Smooth muscle cell (in vitro differentiated cells): ENCODE results near the gene ZFHX3. TPM values are rescaled to one million over a fixed set of nuclear protein-coding genes. Genes with fewer than 3 reads are reported as not detected.
A peak's percentile ranks its signal among the peaks of the same experiment; 100 is the strongest.

ENCODE experiments used
- DNase-seq: peaks from one replicate; lab custom pipeline; 2025; ENCODE audit not compliant: unreplicated experiment; lab: John Stamatoyannopoulos, UW
- H2AFZ ChIP-seq: fragments of 200-600 bp; sonication (generic); 2 replicates; pipeline ENCODE4 v1.6.0; 2016; ENCODE audit warnings: antibody characterized with exemption, low read depth, mild to moderate bottlenecking
- H3F3A ChIP-seq: fragments of 200-600 bp; sonication (generic); 2 replicates; pipeline ENCODE4 v1.6.0; 2017; ENCODE audit warnings: antibody characterized with exemption, low read depth
- H3K27ac ChIP-seq: fragments of 200-600 bp; sonication (generic); 2 replicates; pipeline ENCODE4 v1.5.1; 2016; ENCODE audit warnings: low read depth, mild to moderate bottlenecking
- H3K27me3 ChIP-seq: fragments of 200-600 bp; sonication (generic); 2 replicates; pipeline ENCODE4 v1.6.1; 2016; ENCODE audit warnings: low read depth, mild to moderate bottlenecking
- H3K36me3 ChIP-seq: fragments of 200-600 bp; sonication (generic); 2 replicates; pipeline ENCODE4 v1.5.1; 2016; ENCODE audit warnings: low read depth
- H3K4me1 ChIP-seq: fragments of 200-600 bp; sonication (generic); 2 replicates; pipeline ENCODE4 v1.5.1; 2016; ENCODE audit warnings: low read depth
- H3K4me2 ChIP-seq: fragments of 200-600 bp; sonication (generic); 2 replicates; pipeline ENCODE4 v1.6.0; 2016; ENCODE audit warnings: mild to moderate bottlenecking
- H3K4me3 ChIP-seq: fragments of 200-600 bp; sonication (generic); 2 replicates; pipeline ENCODE4 v1.5.1; 2016; ENCODE audit warnings: mild to moderate bottlenecking
- H3K79me2 ChIP-seq: fragments of 200-600 bp; sonication (generic); 2 replicates; pipeline ENCODE4 v1.6.0; 2016; ENCODE audit warnings: low read depth, mild to moderate bottlenecking
- H3K9ac ChIP-seq: fragments of 200-600 bp; sonication (generic); 2 replicates; pipeline ENCODE4 v1.6.0; 2016; ENCODE audit warnings: low read depth
- H3K9me3 ChIP-seq: fragments of 200-600 bp; sonication (generic); replicated peaks from 2 replicates; pipeline ENCODE4 v1.5.1; 2016; ENCODE audit warnings: low read depth
- H4K20me1 ChIP-seq: fragments of 200-600 bp; sonication (generic); 2 replicates; pipeline ENCODE4 v1.6.0; 2016; ENCODE audit warnings: low read depth
- CTCF ChIP-seq: fragments of 200-600 bp; sonication (generic); IDR thresholded peaks from 2 replicates; pipeline ENCODE4 v1.5.1; 2017; ENCODE audit warnings: borderline replicate concordance, mild to moderate bottlenecking, antibody characterized with exemption; ENCODE audit not compliant: insufficient read depth, poor library complexity, severe bottlenecking
- WGBS: methylation state at CpG from one replicate; pipeline ENCODE4 v1.1.7; 2016; ENCODE audit warnings: low lambda C conversion rate; 5-methylcytosine and 5-hydroxymethylcytosine counted together
- polyA plus RNA-seq: library from polyadenylated mRNA; unstranded; fragments of >200 nt; fragmentation: Nextera tagmentation; extraction: Ambion mirVana; gene quantifications from 2 replicates; pipeline ENCODE4 v1.2.1, GENCODE V29; 2016
- total RNA-seq: library from RNA; depleted of rRNA; stranded (reverse); fragments of >200 nt; gene quantifications from 2 replicates; pipeline ENCODE4 v1.2.3, GENCODE V29; 2014

ZFHX3 gene
- total and polyA plus RNA-seq, 2 experiments from 2014 or later, result 3.1 to 9.8 TPM

DNA sequence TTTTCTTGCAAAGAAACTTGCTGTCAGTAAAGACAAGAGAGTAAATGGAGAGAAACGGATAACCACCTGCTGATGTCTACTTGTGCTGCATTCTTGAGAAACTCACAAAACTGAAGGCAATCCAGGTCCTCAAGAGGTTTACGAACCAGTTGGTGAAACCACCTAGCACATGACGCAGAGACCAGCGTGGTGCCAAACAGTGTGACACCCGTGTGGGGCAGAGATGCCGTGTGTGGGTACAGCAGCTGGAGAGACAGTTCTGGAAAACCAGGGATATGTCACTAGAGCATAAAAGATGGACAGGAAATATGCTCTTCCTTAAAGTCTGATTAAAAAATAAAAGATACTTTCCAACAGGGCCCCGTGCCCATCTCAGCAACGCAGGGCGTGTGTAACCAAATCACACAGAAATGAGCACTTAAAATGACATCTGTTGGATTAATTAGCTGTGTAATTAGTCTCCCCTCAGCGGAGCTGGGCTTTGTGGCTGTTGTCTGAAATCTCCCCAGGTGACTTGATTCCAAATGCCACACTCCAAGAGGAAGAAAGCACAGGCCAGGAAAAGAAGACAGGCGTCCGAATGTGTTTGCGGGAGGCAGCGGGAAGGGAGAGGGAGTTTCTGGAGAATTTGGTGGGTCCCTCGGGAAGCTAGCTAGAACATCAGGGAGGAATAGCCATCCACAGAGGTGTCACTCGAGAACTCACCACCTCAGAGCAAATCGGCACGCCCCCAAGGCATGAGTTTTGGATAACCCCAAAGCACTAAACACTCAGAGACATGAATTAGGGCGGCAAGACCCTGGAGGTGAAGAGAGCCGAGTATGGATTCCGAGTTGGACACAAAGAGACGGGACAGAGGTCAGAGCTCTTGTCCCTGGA is 109.8 kb downstream of the ZFHX3 start:
- H3K4me3 ChIP-seq, result no peak overlapping the region
- no peaks in the 10 kb centered on the region for H3K36me3 ChIP-seq
- peaks cover 18% of the 10 kb centered on the region for H3K4me1 ChIP-seq
- no peak for DNase-seq
- WGBS, result 91% methylated on average over 22 of the region's 22 CpGs
- TF ChIP-seq CTCF, result no peak
- H3K9me3 ChIP-seq, result no peaks in the 10 kb centered on the region
- H3K27me3 ChIP-seq, result no peaks in the 10 kb centered on the region
- H3F3A ChIP-seq, result peaks cover 13% of the 10 kb centered on the region
- H2AFZ ChIP-seq, result no peak overlapping the region
- peak overlapping the region; percentile 55 for H3K9ac ChIP-seq
- peaks cover 57% of the 10 kb centered on the region for H4K20me1 ChIP-seq
- H3K79me2 ChIP-seq, result peaks cover 30% of the 10 kb centered on the region
- H3K4me2 ChIP-seq, result peak overlapping the region; percentile 75
- peak overlapping the region; percentile 91 for H3K27ac ChIP-seq

- WGBS, result 87% methylated on average over 9 of the region's 9 CpGs
- H3K4me1 ChIP-seq, result peaks cover 18% of the 10 kb centered on the region
- H3K4me3 ChIP-seq, result no peak overlapping the region
- H2AFZ ChIP-seq, result no peak overlapping the region
- no peak overlapping the region for H3K4me2 ChIP-seq
- H3K79me2 ChIP-seq, result peaks cover 35% of the 10 kb centered on the region
- no peaks in the 10 kb centered on the region for H3K9me3 ChIP-seq
- H3K9ac ChIP-seq, result no peak overlapping the region
- no peaks in the 10 kb centered on the region for H3K27me3 ChIP-seq
- peaks cover 14% of the 10 kb centered on the region for H3F3A ChIP-seq
- H4K20me1 ChIP-seq, result peaks cover 64% of the 10 kb centered on the region
- DNase-seq, result no peak
- H3K27ac ChIP-seq, result no peak overlapping the region
- no peaks in the 10 kb centered on the region for H3K36me3 ChIP-seq
- no peak for TF ChIP-seq CTCF
These were observed 110.6 kb downstream of the ZFHX3 start for GRCh38 chr16:72937360-72937759.

GRCh38 chr16:72936408-72936807 is 111.5 kb downstream of the ZFHX3 start:
- no peak for DNase-seq
- no peak for TF ChIP-seq CTCF
- Histone ChIP-seq H3K9me3 (no peaks in the 10 kb centered on the region), H3K36me3 (no peaks in the 10 kb centered on the region), H3K27ac (no peak overlapping the region), H3K4me1 (peaks cover 26% of the 10 kb centered on the region), H3K9ac (no peak overlapping the region), H2AFZ (no peak overlapping the region), H3K4me3 (no peak overlapping the region), H3K4me2 (no peak overlapping the region), H3K27me3 (no peaks in the 10 kb centered on the region), H3K79me2 (peaks cover 27% of the 10 kb centered on the region), H4K20me1 (peaks cover 67% of the 10 kb centered on the region), H3F3A (peaks cover 19% of the 10 kb centered on the region)
- 79% methylated on average over 2 of the region's 2 CpGs for WGBS

DNA sequence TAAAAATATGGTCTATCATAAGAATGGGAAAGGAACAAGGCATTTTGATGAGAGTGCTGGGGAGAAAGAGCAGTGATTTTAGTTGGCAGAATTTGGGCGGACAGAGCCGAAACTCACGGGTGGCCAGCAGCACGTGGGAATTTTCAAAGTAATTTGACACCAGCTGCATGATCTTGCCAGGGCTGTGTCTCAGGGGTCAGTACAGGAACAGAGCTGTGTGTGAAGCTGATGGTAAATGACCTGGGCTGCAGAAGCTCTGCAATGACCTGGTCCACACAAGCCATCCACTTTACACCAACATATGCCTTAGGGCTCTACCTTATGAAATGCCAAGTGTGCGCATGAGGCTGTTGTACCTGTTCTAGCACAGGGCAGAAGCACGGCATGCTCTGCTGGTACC is 112.0 kb downstream of the ZFHX3 start:
- H4K20me1 ChIP-seq, result peaks cover 70% of the 10 kb centered on the region
- no peak overlapping the region for H3K9ac ChIP-seq
- no peaks in the 10 kb centered on the region for H3K36me3 ChIP-seq
- no peak overlapping the region for H3K4me2 ChIP-seq
- H2AFZ ChIP-seq, result no peak overlapping the region
- no peaks in the 10 kb centered on the region for H3K27me3 ChIP-seq
- no peak overlapping the region for H3K27ac ChIP-seq
- no peaks in the 10 kb centered on the region for H3K9me3 ChIP-seq
- no peak overlapping the region for H3K4me3 ChIP-seq
- DNase-seq, result no peak
- no peak for TF ChIP-seq CTCF
- H3K79me2 ChIP-seq, result peaks cover 25% of the 10 kb centered on the region
- WGBS, result 63% methylated on average over 6 of the region's 6 CpGs
- peaks cover 28% of the 10 kb centered on the region for H3K4me1 ChIP-seq
- H3F3A ChIP-seq, result peaks cover 19% of the 10 kb centered on the region
